ENCODE measurements around the gene NEAT1. TPM values are rescaled to one million over a fixed set of nuclear protein-coding genes. Genes with fewer than 3 reads are reported as not detected.
A peak's percentile ranks its signal among the peaks of the same experiment; 100 is the strongest.

NEAT1 gene
- total RNA-seq, 6 experiments from 2014 or later = 202 to 1,225 (median 767) TPM

DNA sequence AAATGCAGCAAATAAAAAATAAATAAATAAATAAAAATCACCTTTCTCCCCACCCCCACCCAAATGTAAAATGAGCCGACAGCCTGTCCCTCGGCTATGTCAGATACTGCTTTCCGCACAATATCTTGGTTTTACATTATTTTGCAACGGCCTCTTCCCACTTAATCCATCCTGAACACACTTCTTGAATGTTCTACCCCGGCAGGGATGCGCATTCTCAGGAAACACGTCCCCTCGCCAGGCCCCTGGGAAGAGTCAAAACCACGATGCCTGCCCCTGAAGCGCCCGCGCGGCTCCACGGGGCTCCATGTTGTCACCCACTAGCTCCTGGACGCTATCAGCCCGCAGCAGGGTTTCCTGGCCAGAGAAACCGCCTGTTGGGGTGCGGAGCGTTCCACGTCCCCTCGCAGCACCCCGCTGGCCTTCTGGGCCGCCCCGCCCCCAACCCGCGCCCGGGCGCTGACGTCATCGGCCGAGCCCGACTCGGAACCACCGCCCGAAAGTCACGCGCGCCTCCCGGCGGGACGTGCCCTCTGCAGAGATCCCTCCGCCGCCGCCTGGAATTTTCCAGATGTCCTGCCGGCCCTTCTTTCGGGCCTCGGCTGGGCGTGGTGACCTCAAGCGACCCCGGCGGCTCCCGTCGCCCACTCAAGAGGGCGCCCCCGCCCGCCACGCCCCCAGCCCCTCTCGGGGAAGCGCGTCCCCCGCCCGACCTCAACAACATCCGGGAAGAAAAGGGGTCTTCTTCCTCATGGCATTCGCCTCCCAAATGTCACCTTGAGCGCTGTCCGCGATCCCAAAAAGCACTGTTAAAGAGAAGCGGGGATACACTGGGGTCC is 585 bp upstream of the NEAT1 start:
- Histone ChIP-seq H3K4me1 (peaks cover 0 to 31% (median 12%) of the 10 kb centered on the region in 4 donors), H3K9me3 (no peaks in the 10 kb centered on the region), H3K27ac (peak overlapping the region; percentile 97 to 100 (median 100)), H3K4me3 (peak overlapping the region; percentile 68 to 87 (median 77)), H3K27me3 (no peaks in the 10 kb centered on the region), H3K36me3 (peaks cover 0 to 13% (median 6%) of the 10 kb centered on the region in 4 donors)
- ATAC-seq = peak; percentile 8 to 40 (median 30)
- under 1% methylated on average over 51 of the region's 68 CpGs for WGBS (ENCODE audit: insufficient coverage, low coverage, low lambda C conversion rate, missing lambda C conversion rate)
- intact Hi-C loops (cut with DNase I) = loop anchor here in 1 of 2 donors (5.0 kb wide), 1 partner anchor 75 kb away; the partner anchor contains the start of gene MALAT1
- DNase-seq = peak; percentile 99
- TF ChIP-seq CTCF (IDR thresholded peaks at IDR 0.05) (no peak), POLR2A (IDR thresholded peaks at IDR 0.05) (peak; percentile 9)

DNA sequence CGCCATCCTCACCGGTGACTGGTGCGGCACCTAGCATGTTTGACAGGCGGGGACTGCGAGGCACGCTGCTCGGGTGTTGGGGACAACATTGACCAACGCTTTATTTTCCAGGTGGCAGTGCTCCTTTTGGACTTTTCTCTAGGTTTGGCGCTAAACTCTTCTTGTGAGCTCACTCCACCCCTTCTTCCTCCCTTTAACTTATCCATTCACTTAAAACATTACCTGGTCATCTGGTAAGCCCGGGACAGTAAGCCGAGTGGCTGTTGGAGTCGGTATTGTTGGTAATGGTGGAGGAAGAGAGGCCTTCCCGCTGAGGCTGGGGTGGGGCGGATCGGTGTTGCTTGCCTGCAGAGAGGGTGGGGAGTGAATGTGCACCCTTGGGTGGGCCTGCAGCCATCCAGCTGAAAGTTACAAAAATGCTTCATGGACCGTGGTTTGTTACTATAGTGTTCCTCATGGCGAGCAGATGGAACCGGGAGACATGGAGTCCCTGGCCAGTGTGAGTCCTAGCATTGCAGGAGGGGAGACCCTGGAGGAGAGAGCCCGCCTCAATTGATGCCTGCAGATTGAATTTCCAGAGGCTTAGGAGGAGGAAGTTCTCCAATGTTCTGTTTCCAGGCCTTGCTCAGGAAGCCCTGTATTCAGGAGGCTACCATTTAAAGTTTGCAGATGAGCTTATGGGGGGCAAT is 1.1 kb downstream of the NEAT1 start:
- H3K27me3 ChIP-seq = no peaks in the 10 kb centered on the region
- peak overlapping the region; percentile 97 to 100 (median 100) for H3K27ac ChIP-seq
- H3K4me3 ChIP-seq = peak overlapping the region; percentile 68 to 87 (median 77)
- no peaks in the 10 kb centered on the region for H3K9me3 ChIP-seq
- peaks cover 0 to 13% (median 6%) of the 10 kb centered on the region in 4 donors for H3K36me3 ChIP-seq
- no peak for ATAC-seq
- peaks cover 0 to 20% (median 8%) of the 10 kb centered on the region in 4 donors for H3K4me1 ChIP-seq
- peak; percentile 37 to 64 (median 63) for DNase-seq
- intact Hi-C loops (cut with DNase I) = loop anchor here in 1 of 2 donors (5.0 kb wide), 1 partner anchor 74 kb away; the partner anchor contains the start of gene MALAT1
- WGBS (ENCODE audit: insufficient coverage, low coverage, low lambda C conversion rate, missing lambda C conversion rate) = 0% methylated on average over 14 of the region's 19 CpGs
- TF ChIP-seq POLR2A (IDR thresholded peaks at IDR 0.05) = no peak
- TF ChIP-seq CTCF (IDR thresholded peaks at IDR 0.05) = no peak

GRCh38 chr11:65424205-65425104 is 1.9 kb downstream of the NEAT1 start:
- intact Hi-C loops (cut with DNase I) = loop anchor here in 1 of 2 donors (5.0 kb wide), 1 partner anchor 73 kb away; the partner anchor contains the start of gene MALAT1
- peaks cover 0 to 16% (median 6%) of the 10 kb centered on the region in 4 donors for H3K36me3 ChIP-seq
- peaks cover 0 to 15% (median 7%) of the 10 kb centered on the region in 4 donors for H3K4me1 ChIP-seq
- WGBS (ENCODE audit: insufficient coverage, low coverage, low lambda C conversion rate, missing lambda C conversion rate) = 0% methylated on average over 15 of the region's 18 CpGs
- peak; percentile 63 to 76 (median 75) for DNase-seq
- no peak for ATAC-seq
- H3K27me3 ChIP-seq = no peaks in the 10 kb centered on the region
- TF ChIP-seq CTCF (IDR thresholded peaks at IDR 0.05) (no peak), POLR2A (IDR thresholded peaks at IDR 0.05) (peak; percentile 49)
- peak overlapping the region; percentile 68 to 87 (median 77) for H3K4me3 ChIP-seq
- no peaks in the 10 kb centered on the region for H3K9me3 ChIP-seq
- peak overlapping the region; percentile 97 to 100 (median 100) for H3K27ac ChIP-seq
